Measurements from ENCODE around the gene TAL2.

TAL2 gene

GRCh38 chr9:105698348-105698870 lies 36.2 kb downstream of the TAL2 start:
- Histone ChIP-seq H3K36me3 (ENCODE audit: insufficient read depth, low read length) (no peaks in the 10 kb centered on the region), H4K20me1 (ENCODE audit: insufficient read depth, low read length) (no peaks in the 10 kb centered on the region; the same call in 1 of the 2 replicates), H3K27ac (ENCODE audit: low read length) (no peak overlapping the region), H2AFZ (ENCODE audit: low read depth, low read length) (no peak overlapping the region), H3K79me2 (ENCODE audit: insufficient read depth, low read length) (peaks cover 15% of the 10 kb centered on the region; the same call in 1 of the 2 replicates), H3K9me3 (ENCODE audit: insufficient read depth, low read length, severe bottlenecking) (no peaks in the 10 kb centered on the region), H3K4me3 (ENCODE audit: low read depth in 1 of 2, low read length in 2 of 2) (no peak overlapping the region), H3K27me3 (ENCODE audit: insufficient read depth, low read length, poor library complexity) (peaks cover 5% of the 10 kb centered on the region), H3K4me2 (ENCODE audit: insufficient read depth, low read length) (no peak overlapping the region), H3K9ac (ENCODE audit: low read depth, low read length) (no peak overlapping the region), H3K4me1 (ENCODE audit: insufficient read depth, low read length) (peaks cover 21% of the 10 kb centered on the region)
- TF ChIP-seq CTCF (IDR thresholded peaks at IDR 0.05; ENCODE audit: borderline replicate concordance, extremely low read depth, low read length, poor library complexity, severe bottlenecking) (no peak), EZH2 (IDR thresholded peaks at IDR 0.05; ENCODE audit: borderline replicate concordance, low read depth, low read length, severe bottlenecking) (no peak)
- ATAC-seq (ENCODE audit: insufficient read depth, low read depth) (no peak), DNase-seq (no peak)

GRCh38 chr9:105700668-105701067 lies 38.4 kb downstream of the TAL2 start:
- ATAC-seq (ENCODE audit: insufficient read depth, low read depth) (no peak), DNase-seq (no peak)
- Histone ChIP-seq H3K4me1 (ENCODE audit: insufficient read depth, low read length) (peaks cover 7% of the 10 kb centered on the region; the same call in 1 of the 2 replicates), H3K79me2 (ENCODE audit: insufficient read depth, low read length) (peaks cover 9% of the 10 kb centered on the region; the same call in 1 of the 2 replicates), H3K27me3 (ENCODE audit: insufficient read depth, low read length, poor library complexity) (no peaks in the 10 kb centered on the region), H3K9me3 (ENCODE audit: insufficient read depth, low read length, severe bottlenecking) (no peaks in the 10 kb centered on the region), H3K9ac (ENCODE audit: low read depth, low read length) (no peak overlapping the region), H2AFZ (ENCODE audit: low read depth, low read length) (no peak overlapping the region), H3K27ac (ENCODE audit: low read length) (no peak overlapping the region), H3K36me3 (ENCODE audit: insufficient read depth, low read length) (no peaks in the 10 kb centered on the region), H3K4me3 (ENCODE audit: low read depth in 1 of 2, low read length in 2 of 2) (no peak overlapping the region), H4K20me1 (ENCODE audit: insufficient read depth, low read length) (no peaks in the 10 kb centered on the region; the same call in 1 of the 2 replicates), H3K4me2 (ENCODE audit: insufficient read depth, low read length) (no peak overlapping the region)
- TF ChIP-seq EZH2 (IDR thresholded peaks at IDR 0.05; ENCODE audit: borderline replicate concordance, low read depth, low read length, severe bottlenecking) (no peak), CTCF (IDR thresholded peaks at IDR 0.05; ENCODE audit: borderline replicate concordance, extremely low read depth, low read length, poor library complexity, severe bottlenecking) (no peak)

GRCh38 chr9:105701145-105701544 lies 38.9 kb downstream of the TAL2 start:
- H3K36me3 ChIP-seq (ENCODE audit: insufficient read depth, low read length) = peaks cover 2% of the 10 kb centered on the region; the same call in 1 of the 2 replicates
- no peak for TF ChIP-seq CTCF (IDR thresholded peaks at IDR 0.05; ENCODE audit: borderline replicate concordance, extremely low read depth, low read length, poor library complexity, severe bottlenecking)
- no peak overlapping the region for H3K4me2 ChIP-seq (ENCODE audit: insufficient read depth, low read length)
- no peak for ATAC-seq (ENCODE audit: insufficient read depth, low read depth)
- H3K79me2 ChIP-seq (ENCODE audit: insufficient read depth, low read length) = peaks cover 9% of the 10 kb centered on the region; the same call in 1 of the 2 replicates
- H3K27ac ChIP-seq (ENCODE audit: low read length) = no peak overlapping the region
- peaks cover 3% of the 10 kb centered on the region; the same call in 1 of the 2 replicates for H3K4me1 ChIP-seq (ENCODE audit: insufficient read depth, low read length)
- no peak overlapping the region for H3K4me3 ChIP-seq (ENCODE audit: low read depth in 1 of 2, low read length in 2 of 2)
- no peaks in the 10 kb centered on the region for H3K9me3 ChIP-seq (ENCODE audit: insufficient read depth, low read length, severe bottlenecking)
- H4K20me1 ChIP-seq (ENCODE audit: insufficient read depth, low read length) = no peaks in the 10 kb centered on the region; the same call in 1 of the 2 replicates
- H2AFZ ChIP-seq (ENCODE audit: low read depth, low read length) = no peak overlapping the region
- no peaks in the 10 kb centered on the region for H3K27me3 ChIP-seq (ENCODE audit: insufficient read depth, low read length, poor library complexity)
- DNase-seq = no peak
- no peak overlapping the region for H3K9ac ChIP-seq (ENCODE audit: low read depth, low read length)
